Fibroblast of mammary gland (primary cell): ENCODE data around the gene USP35.
A peak's percentile ranks its signal among the peaks of the same experiment; 100 is the strongest.

Source experiments
- DNase-seq: peaks from one replicate; pipeline ENCODE4 v3.0.0-alpha.2; 2010; ENCODE audit warnings: low read depth
- H3K4me3 ChIP-seq: 2 replicates; pipeline ENCODE4 v1.5.1; 2011; ENCODE audit warnings: low read depth, mild to moderate bottlenecking, low read length, moderate library complexity; ENCODE audit not compliant: control insufficient read depth
- CTCF ChIP-seq: conservative IDR thresholded peaks from 2 replicates; pipeline ENCODE4 v1.5.1; 2011; ENCODE audit warnings: low read depth, low read length, inconsistent platforms; ENCODE audit not compliant: control insufficient read depth, insufficient read depth

USP35 gene

GRCh38 chr11:78160557-78160956 lies 28.2 kb upstream of the USP35 start:
- DNase-seq, result no peak
- TF ChIP-seq CTCF, result no peak

DNA sequence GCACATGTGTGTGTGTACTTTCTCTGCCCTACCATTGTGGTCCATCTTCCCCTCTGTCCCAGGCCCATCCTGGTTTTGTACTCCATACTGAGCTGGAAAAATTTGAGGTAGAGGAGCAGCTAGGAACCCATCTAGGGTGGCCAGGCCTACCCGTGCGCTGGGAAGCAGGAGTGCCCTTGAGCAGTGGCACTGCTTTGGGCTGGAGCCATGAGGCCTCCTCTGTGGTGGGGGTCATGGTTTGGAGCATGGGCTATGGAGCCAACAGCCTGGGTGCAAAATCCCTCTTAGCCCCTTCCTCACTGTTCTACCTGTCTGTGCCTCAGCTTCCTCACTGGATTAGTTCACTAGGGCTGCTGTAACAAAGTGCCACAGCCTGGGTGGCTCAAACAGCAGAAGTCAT lies 27.4 kb upstream of the USP35 start:
- H3K4me3 ChIP-seq, result no peak overlapping the region
- TF ChIP-seq CTCF, result no peak
- DNase-seq, result no peak

More at GRCh38 chr11:78160557-78160956, 28.2 kb upstream of the USP35 start:
- no peak overlapping the region for H3K4me3 ChIP-seq

DNA sequence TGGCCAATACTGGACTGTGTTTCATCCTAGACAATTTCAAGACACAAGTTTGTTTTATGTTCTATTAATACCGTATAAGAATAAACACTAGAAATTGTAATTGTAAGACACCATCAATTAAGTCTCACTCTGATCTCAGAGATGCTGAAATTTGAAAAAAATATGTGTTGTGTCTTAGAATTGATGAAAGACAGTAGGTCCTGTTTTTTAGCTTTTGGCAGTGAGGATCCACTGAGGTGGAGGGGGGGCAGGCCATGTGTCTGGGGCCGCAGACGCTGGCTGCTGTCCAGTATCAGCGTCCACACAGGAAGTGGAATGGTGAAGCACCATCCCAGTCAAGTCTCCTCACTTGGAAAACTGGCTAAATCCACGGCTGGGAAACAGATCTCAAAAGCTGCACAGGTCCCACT lies 26.8 kb upstream of the USP35 start:
- TF ChIP-seq CTCF, result no peak
- DNase-seq, result peak; percentile 38
- H3K4me3 ChIP-seq, result no peak overlapping the region

GRCh38 chr11:78163828-78164227 lies 24.9 kb upstream of the USP35 start:
- DNase-seq, result no peak
- H3K4me3 ChIP-seq, result no peak overlapping the region
- TF ChIP-seq CTCF, result no peak

DNA sequence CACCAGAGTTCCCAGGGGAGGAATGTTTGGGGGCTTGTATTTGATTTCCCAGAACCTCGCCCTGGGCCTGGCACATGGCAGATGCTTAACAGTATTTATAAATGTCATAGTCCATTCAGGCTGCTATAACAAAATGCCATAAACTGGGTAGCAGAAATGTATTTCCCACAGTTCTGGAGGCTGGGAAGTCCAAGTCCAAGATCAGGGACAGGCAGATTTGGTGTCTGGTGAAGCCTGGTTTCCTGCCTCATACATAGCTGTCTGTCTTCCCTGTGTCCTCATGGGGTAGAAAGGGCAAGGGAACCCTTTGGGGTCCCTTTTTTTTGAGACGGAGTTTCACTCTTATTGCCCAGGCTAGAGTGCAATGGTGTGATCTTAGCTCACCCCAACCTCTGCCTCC lies 24.2 kb upstream of the USP35 start:
- no peak overlapping the region for H3K4me3 ChIP-seq
- no peak for DNase-seq
- TF ChIP-seq CTCF, result no peak

GRCh38 chr11:78166855-78167469 lies 21.8 kb upstream of the USP35 start:
- H3K4me3 ChIP-seq, result no peak overlapping the region
- DNase-seq, result no peak
- TF ChIP-seq CTCF, result no peak
